ENCODE data around the gene FSCN2. TPM values are rescaled to one million over a fixed set of nuclear protein-coding genes. Genes with fewer than 3 reads are reported as not detected.

Gene FSCN2
- total and polyA plus RNA-seq, 2 donors = 0.47 to 0.87 TPM

DNA sequence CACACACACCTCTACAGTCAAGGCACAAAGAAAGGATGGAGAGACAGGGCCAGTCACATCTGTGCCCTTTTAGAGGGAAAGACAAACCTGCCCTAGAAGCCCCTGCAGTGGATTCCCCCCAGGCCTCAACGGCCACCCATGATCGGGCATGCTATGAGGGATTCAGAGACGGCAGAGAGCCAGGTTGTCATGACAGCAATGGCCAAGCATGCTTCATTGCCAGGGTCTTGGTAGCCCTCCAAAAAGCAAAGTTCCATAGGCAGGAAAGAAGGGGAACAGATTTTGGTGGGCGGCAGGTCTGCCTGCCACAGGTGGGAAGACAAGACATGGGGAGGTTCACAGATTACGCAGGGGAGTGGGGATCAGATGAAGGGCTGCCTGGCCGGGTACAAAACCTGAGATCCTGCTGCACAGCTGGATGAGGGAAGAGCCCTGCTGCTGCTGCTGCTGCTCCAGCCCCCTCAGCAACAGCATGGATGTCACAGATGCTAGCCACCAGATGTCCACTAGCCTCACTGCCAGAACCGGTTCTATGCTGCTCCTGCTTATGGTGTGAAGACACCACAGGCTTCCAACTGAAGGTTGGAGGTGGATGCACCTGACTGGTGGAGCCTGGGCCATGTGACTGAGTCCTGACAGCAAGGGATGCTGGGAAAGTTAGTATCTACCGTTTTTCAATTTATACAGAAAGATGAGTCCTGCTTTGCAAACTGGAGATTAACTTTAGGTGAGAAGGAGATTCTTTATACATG is 33.4 kb upstream of the FSCN2 start:
- Histone ChIP-seq H3K27ac (ENCODE audit: low read depth in 1 of 2, low read length in 1 of 2) (no peak overlapping the region), H3K27me3 (ENCODE audit: control insufficient read depth in 2 of 2, insufficient read depth in 1 of 2, low read length in 1 of 2) (peaks cover 2 to 30% of the 10 kb centered on the region in 2 donors), H3K4me1 (ENCODE audit: control insufficient read depth in 2 of 2, insufficient read depth in 2 of 2, low read length in 2 of 2) (peaks cover 0 to 28% of the 10 kb centered on the region in 2 donors), H3K4me3 (ENCODE audit: low read length in 2 of 2) (no peak overlapping the region), H3K36me3 (ENCODE audit: control insufficient read depth in 2 of 2, insufficient read depth in 2 of 2, low read length in 1 of 2) (no peaks in the 10 kb centered on the region), H3K9me3 (ENCODE audit: control insufficient read depth in 2 of 2, insufficient read depth in 1 of 2, low read length in 1 of 2) (peaks cover 0 to 6% of the 10 kb centered on the region in 2 donors)
- DNase-seq (ENCODE audit: low read depth in 6 of 9, low spot score in 9 of 9) = peak in 1 of 9 donors; percentile 63
- WGBS = 71% methylated on average over 8 of the region's 8 CpGs

DNA sequence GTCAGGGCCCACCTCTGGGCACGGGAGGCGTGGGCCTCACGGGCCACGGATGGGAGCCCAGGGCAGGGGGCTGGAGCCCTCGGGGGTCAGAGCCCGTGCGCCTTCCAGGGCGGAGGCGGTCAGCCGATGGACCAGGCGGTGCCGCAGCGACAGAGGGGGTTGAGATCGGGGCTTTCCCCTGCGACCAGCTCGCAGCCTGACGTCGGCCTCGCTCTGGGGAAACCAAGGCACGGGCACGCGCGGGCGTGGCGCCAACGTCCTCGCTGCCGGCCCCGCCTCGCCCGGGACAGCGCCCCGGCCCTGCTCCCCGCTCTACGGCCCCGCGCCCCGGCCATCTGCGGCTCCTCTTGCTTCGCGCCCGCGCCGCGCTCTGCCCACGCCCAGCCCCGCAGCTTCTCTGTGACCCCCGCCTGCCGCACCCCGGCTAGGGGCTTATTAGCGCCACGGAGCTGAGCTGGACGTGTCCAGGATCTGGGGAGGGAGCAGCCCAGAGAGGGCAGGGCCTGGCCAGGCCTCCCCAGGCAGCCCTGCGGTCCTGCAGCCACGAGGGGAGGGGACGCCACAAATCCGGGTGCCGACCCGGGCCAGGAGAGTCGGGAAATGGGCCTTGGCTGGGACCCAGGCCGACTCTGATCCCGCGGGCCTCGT is 29.1 kb upstream of the FSCN2 start:
- Histone ChIP-seq H3K27me3 (ENCODE audit: control insufficient read depth in 2 of 2, insufficient read depth in 1 of 2, low read length in 1 of 2) (peaks cover 2 to 34% of the 10 kb centered on the region in 2 donors), H3K27ac (ENCODE audit: low read depth in 1 of 2, low read length in 1 of 2) (no peak overlapping the region), H3K4me3 (ENCODE audit: low read length in 2 of 2) (no peak overlapping the region), H3K4me1 (ENCODE audit: control insufficient read depth in 2 of 2, insufficient read depth in 2 of 2, low read length in 2 of 2) (peaks cover 0 to 7% of the 10 kb centered on the region in 2 donors), H3K36me3 (ENCODE audit: control insufficient read depth in 2 of 2, insufficient read depth in 2 of 2, low read length in 1 of 2) (no peaks in the 10 kb centered on the region), H3K9me3 (ENCODE audit: control insufficient read depth in 2 of 2, insufficient read depth in 1 of 2, low read length in 1 of 2) (no peaks in the 10 kb centered on the region)
- 76% methylated on average over 64 of the region's 64 CpGs for WGBS
- DNase-seq (ENCODE audit: low read depth in 6 of 9, low spot score in 9 of 9) = no peak

DNA sequence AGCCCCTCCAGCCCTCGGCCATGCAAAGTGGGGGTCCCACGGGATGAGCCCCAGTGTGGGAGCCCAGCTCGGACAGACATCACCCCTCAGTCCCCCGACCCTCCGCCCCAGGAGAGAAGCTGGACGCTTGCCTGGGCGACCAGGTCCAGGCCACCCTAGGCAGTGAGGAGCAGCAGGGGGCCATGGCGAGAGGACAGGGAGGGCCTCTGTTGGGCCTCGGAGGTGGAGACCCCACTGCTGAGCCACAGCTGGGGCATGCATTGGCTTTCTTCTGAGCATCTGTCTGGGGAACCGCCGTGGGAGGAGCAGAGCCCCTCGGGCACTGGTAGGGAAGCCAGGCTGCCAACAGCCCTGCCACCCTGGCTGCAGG is 28.6 kb upstream of the FSCN2 start:
- no peak overlapping the region for H3K4me3 ChIP-seq (ENCODE audit: low read length in 2 of 2)
- H3K36me3 ChIP-seq (ENCODE audit: control insufficient read depth in 2 of 2, insufficient read depth in 2 of 2, low read length in 1 of 2) = no peaks in the 10 kb centered on the region
- peaks cover 2 to 34% of the 10 kb centered on the region in 2 donors for H3K27me3 ChIP-seq (ENCODE audit: control insufficient read depth in 2 of 2, insufficient read depth in 1 of 2, low read length in 1 of 2)
- H3K27ac ChIP-seq (ENCODE audit: low read depth in 1 of 2, low read length in 1 of 2) = no peak overlapping the region
- H3K9me3 ChIP-seq (ENCODE audit: control insufficient read depth in 2 of 2, insufficient read depth in 1 of 2, low read length in 1 of 2) = no peaks in the 10 kb centered on the region
- WGBS = 97% methylated on average over 12 of the region's 12 CpGs
- DNase-seq (ENCODE audit: low read depth in 6 of 9, low spot score in 9 of 9) = no peak
- peaks cover 0 to 6% of the 10 kb centered on the region in 2 donors for H3K4me1 ChIP-seq (ENCODE audit: control insufficient read depth in 2 of 2, insufficient read depth in 2 of 2, low read length in 2 of 2)

DNA sequence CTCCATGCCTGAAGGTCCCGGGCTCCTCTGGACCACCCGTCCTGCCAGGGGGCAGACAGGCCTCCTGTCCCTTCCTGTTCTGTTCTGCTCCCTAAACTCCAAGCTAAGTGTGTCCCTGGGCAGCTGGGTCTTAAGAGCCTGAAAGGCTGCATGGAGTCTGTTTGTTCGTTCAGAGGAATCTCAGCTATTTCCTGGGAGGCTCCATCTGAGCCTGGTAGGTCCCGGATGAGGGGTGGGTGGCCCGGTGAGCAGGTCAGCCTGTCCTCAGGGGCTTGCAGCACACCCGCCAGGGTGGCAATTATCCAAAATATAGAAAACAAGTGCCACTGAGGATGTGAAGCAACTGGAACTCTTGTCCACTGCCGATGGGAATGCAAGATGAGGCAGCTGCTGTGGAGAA is 28.1 kb upstream of the FSCN2 start:
- H3K27ac ChIP-seq (ENCODE audit: low read depth in 1 of 2, low read length in 1 of 2) = no peak overlapping the region
- no peak for DNase-seq (ENCODE audit: low read depth in 6 of 9, low spot score in 9 of 9)
- 86% methylated on average over 7 of the region's 7 CpGs for WGBS

DNA sequence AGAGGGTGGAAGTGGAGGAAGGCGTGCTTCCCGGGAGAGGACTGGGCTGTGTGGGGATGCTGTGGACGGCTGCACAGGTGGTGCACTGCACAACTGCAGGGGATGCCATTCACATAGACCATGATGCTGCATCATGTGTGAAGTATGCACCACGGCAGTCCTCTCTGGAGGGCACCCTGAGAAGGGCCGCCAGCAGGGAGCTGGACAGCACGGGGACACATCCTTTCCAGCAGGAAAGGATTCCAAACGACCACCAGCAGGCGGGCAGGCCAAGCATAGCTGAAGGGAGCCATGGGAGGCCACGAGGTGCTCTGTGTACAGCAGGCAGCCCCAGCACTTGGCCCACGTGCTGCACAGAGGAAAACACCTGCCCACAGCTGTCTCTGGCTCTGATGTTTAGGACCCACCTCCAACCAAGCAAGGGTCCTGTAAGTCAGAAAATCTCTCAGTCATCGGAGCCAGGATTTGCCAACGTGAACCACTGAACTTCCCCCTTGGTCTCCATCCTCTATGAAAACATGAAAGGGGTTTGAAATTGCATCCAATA is 25.6 kb upstream of the FSCN2 start:
- Histone ChIP-seq H3K27me3 (ENCODE audit: control insufficient read depth in 2 of 2, insufficient read depth in 1 of 2, low read length in 1 of 2) (peaks cover 2 to 38% of the 10 kb centered on the region in 2 donors), H3K27ac (ENCODE audit: low read depth in 1 of 2, low read length in 1 of 2) (no peak overlapping the region), H3K9me3 (ENCODE audit: control insufficient read depth in 2 of 2, insufficient read depth in 1 of 2, low read length in 1 of 2) (no peaks in the 10 kb centered on the region), H3K4me1 (ENCODE audit: control insufficient read depth in 2 of 2, insufficient read depth in 2 of 2, low read length in 2 of 2) (no peaks in the 10 kb centered on the region), H3K4me3 (ENCODE audit: low read length in 2 of 2) (no peak overlapping the region), H3K36me3 (ENCODE audit: control insufficient read depth in 2 of 2, insufficient read depth in 2 of 2, low read length in 1 of 2) (no peaks in the 10 kb centered on the region)
- DNase-seq (ENCODE audit: low read depth in 6 of 9, low spot score in 9 of 9) = no peak
- WGBS = 80% methylated on average over 12 of the region's 12 CpGs

More for the DNA sequence above, 28.1 kb upstream of the FSCN2 start:
- H3K4me1 ChIP-seq (ENCODE audit: control insufficient read depth in 2 of 2, insufficient read depth in 2 of 2, low read length in 2 of 2) = peaks cover 0 to 1% of the 10 kb centered on the region in 2 donors
- no peaks in the 10 kb centered on the region for H3K36me3 ChIP-seq (ENCODE audit: control insufficient read depth in 2 of 2, insufficient read depth in 2 of 2, low read length in 1 of 2)
- peaks cover 2 to 37% of the 10 kb centered on the region in 2 donors for H3K27me3 ChIP-seq (ENCODE audit: control insufficient read depth in 2 of 2, insufficient read depth in 1 of 2, low read length in 1 of 2)
- no peaks in the 10 kb centered on the region for H3K9me3 ChIP-seq (ENCODE audit: control insufficient read depth in 2 of 2, insufficient read depth in 1 of 2, low read length in 1 of 2)
- no peak overlapping the region for H3K4me3 ChIP-seq (ENCODE audit: low read length in 2 of 2)

DNA sequence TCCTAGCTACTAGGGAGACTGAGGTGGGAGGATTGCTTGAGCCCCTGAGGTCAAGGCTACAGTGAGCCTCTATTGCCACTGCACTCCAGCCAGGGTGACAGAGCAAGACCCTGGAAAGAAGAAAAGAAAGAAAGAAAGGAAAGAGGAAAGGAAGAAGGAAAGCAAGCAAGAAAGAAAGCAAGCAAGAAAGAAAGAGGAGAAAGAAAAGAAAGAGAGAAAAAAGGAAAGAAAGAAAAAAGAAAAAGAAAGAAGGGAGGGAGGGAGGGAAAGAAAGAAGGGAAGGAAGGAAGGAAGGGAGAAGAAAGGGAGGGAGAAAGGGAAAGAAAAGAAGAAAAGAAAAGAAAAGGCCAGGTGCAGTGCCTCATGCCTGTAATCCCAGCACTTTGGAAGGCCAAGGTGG is 24.6 kb upstream of the FSCN2 start:
- DNase-seq (ENCODE audit: low read depth in 6 of 9, low spot score in 9 of 9) = no peak
- H3K4me1 ChIP-seq (ENCODE audit: control insufficient read depth in 2 of 2, insufficient read depth in 2 of 2, low read length in 2 of 2) = peaks cover 0 to 6% of the 10 kb centered on the region in 2 donors
- no peaks in the 10 kb centered on the region for H3K9me3 ChIP-seq (ENCODE audit: control insufficient read depth in 2 of 2, insufficient read depth in 1 of 2, low read length in 1 of 2)
- peaks cover 2 to 35% of the 10 kb centered on the region in 2 donors for H3K27me3 ChIP-seq (ENCODE audit: control insufficient read depth in 2 of 2, insufficient read depth in 1 of 2, low read length in 1 of 2)
- peaks cover under 1 to 2% of the 10 kb centered on the region in 2 donors for H3K36me3 ChIP-seq (ENCODE audit: control insufficient read depth in 2 of 2, insufficient read depth in 2 of 2, low read length in 1 of 2)
- no peak overlapping the region for H3K4me3 ChIP-seq (ENCODE audit: low read length in 2 of 2)
- H3K27ac ChIP-seq (ENCODE audit: low read depth in 1 of 2, low read length in 1 of 2) = no peak overlapping the region

DNA sequence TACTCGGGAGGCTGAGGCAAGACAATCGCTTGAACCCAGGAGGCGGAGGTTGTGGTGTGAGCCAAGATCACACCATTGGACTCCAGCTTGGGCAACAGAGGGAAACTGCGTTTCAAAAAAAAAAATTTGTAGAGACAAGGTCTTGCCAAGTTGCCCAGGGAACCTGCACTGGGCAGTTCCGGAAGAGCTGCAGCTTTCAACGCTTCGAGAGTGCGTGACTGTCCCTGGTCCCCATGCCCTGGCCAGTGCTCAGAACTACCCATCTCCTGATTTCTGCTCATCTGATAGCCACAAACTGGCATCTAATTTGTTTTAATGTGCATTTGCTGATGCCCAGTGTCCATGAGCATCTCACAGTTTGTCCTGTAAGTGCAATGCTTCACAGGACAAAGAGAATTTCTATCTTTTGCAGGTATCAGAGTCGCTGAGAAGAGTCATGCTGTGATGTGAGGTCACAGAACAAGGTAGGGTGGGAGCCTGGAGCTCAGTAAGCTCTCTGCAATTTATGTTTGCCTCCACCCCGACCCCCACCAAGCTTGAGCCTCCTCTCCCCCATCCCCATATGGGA is 19.5 kb upstream of the FSCN2 start:
- H3K27me3 ChIP-seq (ENCODE audit: control insufficient read depth in 2 of 2, insufficient read depth in 1 of 2, low read length in 1 of 2) = peaks cover 0 to 12% of the 10 kb centered on the region in 2 donors
- H3K36me3 ChIP-seq (ENCODE audit: control insufficient read depth in 2 of 2, insufficient read depth in 2 of 2, low read length in 1 of 2) = peaks cover 37% of the 10 kb centered on the region in 2 donors
- H3K27ac ChIP-seq (ENCODE audit: low read depth in 1 of 2, low read length in 1 of 2) = peak overlapping the region in 1 of 2 donors; percentile 40
- no peaks in the 10 kb centered on the region for H3K9me3 ChIP-seq (ENCODE audit: control insufficient read depth in 2 of 2, insufficient read depth in 1 of 2, low read length in 1 of 2)
- H3K4me1 ChIP-seq (ENCODE audit: control insufficient read depth in 2 of 2, insufficient read depth in 2 of 2, low read length in 2 of 2) = peaks cover 12 to 34% of the 10 kb centered on the region in 2 donors
- peak overlapping the region in 1 of 2 donors; percentile 99 for H3K4me3 ChIP-seq (ENCODE audit: low read length in 2 of 2)
- DNase-seq (ENCODE audit: low read depth in 6 of 9, low spot score in 9 of 9) = no peak
- 92% methylated on average over 10 of the region's 10 CpGs for WGBS

DNA sequence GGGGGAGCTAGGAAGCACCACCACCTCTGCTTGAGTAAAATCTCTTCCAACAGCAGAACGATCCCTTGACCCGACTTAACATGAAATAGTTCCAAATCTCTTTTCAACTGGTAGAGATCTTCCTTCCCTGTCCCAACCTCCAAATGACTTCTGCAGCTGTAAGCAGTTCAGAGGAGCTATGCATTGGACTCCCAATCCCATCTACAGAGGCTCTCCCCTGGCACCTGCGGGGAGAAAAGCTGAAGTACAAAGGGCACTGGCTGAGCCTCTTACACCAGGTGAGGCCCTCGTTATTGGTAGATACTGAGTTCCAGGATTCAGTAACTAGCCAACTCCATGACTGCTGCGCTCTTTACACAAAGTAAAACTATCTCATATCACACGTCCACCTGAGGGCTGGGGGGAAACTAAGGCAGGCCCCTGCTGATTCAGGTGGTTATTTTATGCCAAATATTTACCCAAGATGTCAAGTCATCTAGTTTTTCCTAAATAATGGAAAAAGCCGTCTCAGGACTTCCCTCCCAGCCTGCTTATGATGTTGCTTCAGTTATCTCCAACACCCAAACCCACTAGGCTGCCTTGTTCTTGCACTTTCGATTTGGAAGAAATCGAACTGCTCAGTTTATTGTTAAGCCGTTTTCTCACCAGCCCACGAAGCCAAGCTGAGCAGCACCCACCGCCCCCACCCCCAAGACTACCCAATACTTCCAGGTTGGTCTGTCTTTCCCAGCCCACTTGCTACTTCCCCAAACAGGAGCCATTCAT is 18.8 kb upstream of the FSCN2 start:
- Histone ChIP-seq H3K4me3 (ENCODE audit: low read length in 2 of 2) (peak overlapping the region; percentile 99 to 100), H3K27me3 (ENCODE audit: control insufficient read depth in 2 of 2, insufficient read depth in 1 of 2, low read length in 1 of 2) (peaks cover 0 to 18% of the 10 kb centered on the region in 2 donors), H3K36me3 (ENCODE audit: control insufficient read depth in 2 of 2, insufficient read depth in 2 of 2, low read length in 1 of 2) (peaks cover 37% of the 10 kb centered on the region in 2 donors), H3K9me3 (ENCODE audit: control insufficient read depth in 2 of 2, insufficient read depth in 1 of 2, low read length in 1 of 2) (no peaks in the 10 kb centered on the region), H3K27ac (ENCODE audit: low read depth in 1 of 2, low read length in 1 of 2) (peak overlapping the region; percentile 40 to 45), H3K4me1 (ENCODE audit: control insufficient read depth in 2 of 2, insufficient read depth in 2 of 2, low read length in 2 of 2) (peaks cover 12 to 40% of the 10 kb centered on the region in 2 donors)
- no peak for DNase-seq (ENCODE audit: low read depth in 6 of 9, low spot score in 9 of 9)
- WGBS = 30% methylated on average over 12 of the region's 12 CpGs
